CD4-positive, alpha-beta T cell treated with Interleukin-4 for 4 hours (primary cell): ENCODE data around the gene IFNA8.
A peak's percentile ranks its signal among the peaks of the same experiment; 100 is the strongest.
"Not testable (repeated sequence)": the region's sequence is repeated elsewhere in the genome, so short reads cannot be mapped to it uniquely, and the experiment has no call there.

ENCODE experiments used
- DNase-seq: peaks from one replicate; pipeline ENCODE4 v3.0.0-alpha.2; 2020

IFNA8 gene

DNA sequence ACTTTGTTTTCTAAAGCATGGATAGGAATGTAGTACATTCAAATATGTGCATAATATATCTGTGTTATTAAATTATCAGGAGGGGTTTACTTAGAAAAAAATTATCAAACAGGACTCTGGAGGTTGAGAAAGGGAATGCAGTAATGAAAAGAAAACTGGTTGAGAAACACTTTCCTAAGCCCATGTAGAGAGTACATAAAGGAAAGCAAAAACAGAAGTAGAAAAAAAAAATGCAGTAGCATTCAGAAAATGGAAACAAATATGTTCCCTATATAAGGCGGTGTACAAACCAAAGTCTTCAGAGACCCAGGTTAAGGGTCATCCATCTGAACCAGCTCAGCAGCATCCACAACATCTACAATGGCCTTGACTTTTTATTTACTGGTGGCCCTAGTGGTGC is at the start of gene IFNA8:
Gene IFNA8 (plus strand): TSS at position 301 of the 400 bp plus-strand sequence. CDS start 60 bp downstream, at position 361.
- no peak for DNase-seq

- DNase-seq: no peak
These were observed 46.6 kb upstream of the IFNA8 start for GRCh38 chr9:21362287-21362686.

- DNase-seq: not testable (repeated sequence)
These were observed 41.7 kb upstream of the IFNA8 start for GRCh38 chr9:21367169-21367568.

DNA sequence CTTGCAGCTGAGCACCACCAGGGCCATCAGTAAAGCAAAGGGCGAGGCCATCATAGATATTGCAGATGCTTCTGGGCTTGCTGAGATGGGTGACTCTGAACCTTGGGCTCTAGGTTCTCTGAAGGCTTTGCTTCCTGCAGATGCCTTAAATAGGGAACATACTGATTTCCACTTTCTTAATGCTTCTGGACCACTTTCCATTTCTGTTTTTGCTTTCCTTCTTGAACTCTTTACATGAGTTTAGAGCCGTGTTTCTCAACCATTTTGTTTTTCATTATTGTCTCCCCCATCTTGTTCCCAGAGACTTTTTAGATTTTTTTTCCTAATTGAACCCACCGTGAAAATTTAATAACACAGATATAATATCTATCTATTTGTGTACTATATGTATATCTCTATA is 41.0 kb upstream of the IFNA8 start, which contains the start of gene IFNA13:
Gene IFNA13 (minus strand): TSS at position 101 of the 400 bp plus-strand sequence. CDS start 47 bp downstream, at position 54.
- no peak for DNase-seq

GRCh38 chr9:21371467-21371866 is 37.5 kb upstream of the IFNA8 start:
- not testable (repeated sequence) for DNase-seq

DNA sequence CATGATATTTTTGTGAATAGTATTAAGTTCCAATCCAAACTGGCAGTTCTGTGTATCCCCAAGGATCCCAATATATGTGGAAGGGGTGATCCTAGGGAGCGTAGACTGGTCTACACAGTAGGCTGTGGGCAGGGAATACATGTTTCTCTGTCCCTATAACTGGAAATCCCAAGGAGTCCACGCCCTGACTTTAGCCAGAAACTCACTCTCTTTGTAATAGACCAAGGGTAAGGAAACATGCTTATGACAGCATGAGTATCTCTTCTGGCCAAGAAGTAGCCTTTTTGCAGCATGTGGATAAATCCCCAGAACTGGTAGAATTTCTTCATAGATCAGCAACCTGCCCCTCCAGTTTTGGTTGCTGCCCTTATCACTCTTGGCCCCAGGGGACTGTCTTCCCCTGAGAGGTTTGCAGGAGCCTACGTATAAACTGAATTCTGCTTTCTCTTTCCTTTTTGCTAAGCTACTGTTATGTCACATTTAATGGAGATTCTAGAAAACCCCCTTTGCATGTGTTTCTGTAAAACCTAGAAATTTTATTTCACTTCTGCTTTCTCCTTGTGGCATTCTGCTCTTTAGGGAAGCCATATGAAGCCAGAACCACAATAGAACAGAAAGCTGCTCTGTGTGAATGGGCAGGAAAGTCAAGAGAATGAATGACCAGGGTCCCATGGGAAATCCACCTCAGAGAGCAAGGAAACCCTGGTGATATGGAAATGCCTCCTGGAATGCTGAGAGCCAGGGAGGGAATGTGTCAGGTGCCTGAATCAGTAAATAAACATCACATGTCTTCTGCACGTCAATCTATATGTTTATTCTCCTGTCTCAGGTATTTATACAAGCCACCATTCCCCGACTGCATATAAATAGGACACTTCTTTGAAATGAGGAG is 27.2 kb upstream of the IFNA8 start:
- DNase-seq: peak; percentile 14

- DNase-seq: no peak
These were observed 25.3 kb upstream of the IFNA8 start for GRCh38 chr9:21383627-21384026.

DNA sequence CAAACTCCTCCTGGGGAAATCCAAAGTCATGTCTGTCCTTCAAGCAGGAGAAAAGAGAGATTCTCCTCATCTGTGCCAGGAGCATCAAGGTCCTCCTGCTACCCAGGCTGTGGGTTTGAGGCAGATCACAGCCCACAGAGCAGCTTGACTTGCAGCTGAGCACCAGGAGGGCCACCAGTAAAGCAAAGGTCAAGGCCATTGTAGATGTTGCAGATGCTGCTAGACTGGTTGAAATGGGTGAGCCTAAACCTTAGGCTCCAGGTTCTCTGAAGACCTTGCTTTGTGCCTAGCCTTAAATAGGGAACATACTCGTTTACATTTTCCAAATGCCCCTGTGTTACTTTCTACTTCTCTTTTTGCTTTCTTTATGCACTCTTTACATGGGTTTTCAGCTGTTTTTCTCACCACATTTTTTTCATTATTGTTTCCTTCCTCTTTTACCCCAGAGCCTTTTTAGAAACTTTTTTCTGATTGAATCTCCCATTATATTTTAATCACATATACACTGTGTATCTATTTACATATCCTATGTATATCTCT is 23.7 kb upstream of the IFNA8 start, which contains the start of gene IFNA2:
Gene IFNA2 (minus strand): TSS at position 268 of the 540 bp plus-strand sequence. CDS start 69 bp downstream, at position 199.
- DNase-seq: no peak

DNA sequence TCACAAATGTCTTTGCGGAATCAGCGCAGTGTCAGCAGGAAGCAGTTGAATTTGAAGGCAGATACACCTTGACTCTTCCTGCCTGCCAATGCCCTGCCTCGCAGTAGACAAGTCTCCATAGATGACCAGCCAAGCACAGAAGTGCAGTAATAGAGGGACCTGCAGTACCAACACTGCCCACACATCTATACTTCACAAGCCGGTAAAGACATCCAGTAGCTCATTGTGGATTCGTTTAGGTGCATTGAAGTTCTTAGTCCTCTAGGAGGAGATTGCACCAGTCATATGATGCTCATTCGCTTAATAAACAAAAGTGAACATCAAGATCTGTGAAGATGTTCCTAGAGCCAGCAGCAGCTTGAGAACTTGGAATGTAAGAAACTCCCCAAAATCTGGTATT is 16.6 kb upstream of the IFNA8 start:
- DNase-seq: no peak

- peak; percentile 48 for DNase-seq
These were observed 12.9 kb upstream of the IFNA8 start for GRCh38 chr9:21395778-21396717.

- DNase-seq: no peak
These were observed 9.9 kb upstream of the IFNA8 start for GRCh38 chr9:21398955-21399489.

DNA sequence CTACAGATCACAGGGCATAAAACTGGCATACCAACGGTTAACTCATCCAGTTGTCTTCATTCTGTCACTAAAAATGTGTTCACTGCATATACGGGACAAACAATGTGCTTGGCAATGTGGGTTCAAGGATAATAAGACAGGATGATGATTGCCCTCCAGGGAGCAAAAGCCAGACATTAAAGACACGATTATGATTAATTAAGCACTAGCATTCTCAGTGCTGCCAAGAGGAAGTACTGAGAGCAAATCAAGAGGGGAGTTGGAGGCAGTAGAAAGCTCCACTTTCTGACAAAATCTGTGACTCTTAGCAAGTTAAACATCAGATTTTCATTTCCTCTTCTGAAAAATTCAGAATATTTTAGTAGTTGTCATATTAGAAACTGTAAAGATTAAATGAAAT is 9.0 kb upstream of the IFNA8 start:
- no peak for DNase-seq

DNA sequence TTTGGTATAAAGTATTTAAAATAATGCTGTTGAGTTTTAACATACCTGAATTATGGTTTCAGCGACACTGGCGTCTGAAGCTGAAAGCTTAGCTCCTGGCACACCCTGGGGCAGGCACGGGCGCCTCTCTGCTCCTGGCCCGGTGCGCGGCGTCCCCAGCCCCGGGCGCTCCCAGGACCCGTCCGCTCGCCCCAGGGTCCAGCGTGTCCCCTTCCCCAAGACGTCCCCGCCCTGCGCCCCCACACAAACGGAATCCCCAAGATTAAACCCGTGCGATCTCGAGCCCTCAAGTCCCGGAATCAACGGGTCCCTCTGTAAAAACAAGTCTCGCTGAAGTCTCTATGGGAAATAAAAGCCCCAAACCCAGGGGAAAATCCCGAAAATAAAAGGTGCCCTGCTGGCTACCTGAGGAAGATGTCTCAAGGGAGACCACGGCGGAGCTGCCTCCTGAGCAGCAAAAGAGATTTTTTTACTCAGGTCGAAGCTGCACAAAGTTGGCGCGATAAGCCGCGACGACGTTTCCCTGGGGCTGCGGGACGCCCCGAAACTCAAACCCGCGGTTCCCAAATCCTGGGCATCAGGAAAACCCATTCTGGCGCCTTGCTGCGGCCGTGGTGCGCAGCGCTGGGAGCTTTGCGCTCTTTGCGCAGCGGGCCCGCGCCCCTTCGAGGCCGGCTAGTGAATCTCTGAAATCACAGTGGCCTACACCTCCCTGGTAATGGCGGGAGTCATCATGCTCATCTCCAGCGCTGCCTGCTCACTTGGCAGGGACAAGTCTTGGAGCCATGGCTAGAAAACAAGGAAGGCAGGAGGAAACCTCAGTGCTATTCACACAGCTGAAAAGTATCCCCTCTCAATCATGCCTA is 6.3 kb upstream of the IFNA8 start:
- no peak for DNase-seq

DNA sequence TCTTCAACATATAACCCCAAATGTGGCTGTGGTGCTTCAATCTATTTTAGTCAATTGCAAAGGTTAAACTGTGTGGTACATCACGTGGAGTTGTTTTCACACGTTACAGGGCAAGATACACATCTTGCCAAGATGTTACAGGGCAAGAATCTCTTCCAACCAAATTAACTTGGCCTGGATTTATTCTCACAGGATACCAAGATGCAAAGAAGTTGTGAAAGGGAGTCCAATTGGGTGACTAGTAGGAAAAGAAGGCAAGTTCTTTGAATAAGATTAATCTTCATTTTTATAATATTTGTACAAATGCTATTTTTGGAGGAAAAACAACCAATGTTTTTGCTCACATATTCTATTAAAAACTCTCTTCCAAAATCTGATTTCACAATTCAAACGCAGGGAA is 4.8 kb upstream of the IFNA8 start:
- no peak for DNase-seq

- no peak for DNase-seq
These were observed 3.2 kb downstream of the IFNA8 start for GRCh38 chr9:21412107-21412506.

DNA sequence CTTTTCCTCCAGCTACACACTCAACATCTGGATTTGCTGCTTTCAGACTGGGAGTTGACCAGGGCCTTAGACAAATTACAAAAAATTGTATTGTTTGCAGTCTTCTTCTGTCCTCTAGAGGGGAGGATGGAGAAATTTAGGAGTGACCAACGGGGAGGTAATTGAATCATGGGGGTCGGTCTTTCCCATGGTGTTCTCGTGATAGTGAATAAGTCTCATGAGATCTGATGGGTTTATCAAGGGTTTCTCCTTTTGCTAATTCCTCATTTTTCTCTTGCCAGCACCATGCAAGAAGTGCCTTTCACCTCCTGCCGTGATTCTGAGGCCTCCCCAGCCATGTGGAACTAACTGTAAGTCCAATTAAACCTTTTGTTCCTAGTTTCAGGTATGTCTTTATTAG is 4.2 kb downstream of the IFNA8 start:
- DNase-seq: no peak

- DNase-seq: peak; percentile 5
These were observed 4.7 kb downstream of the IFNA8 start for GRCh38 chr9:21413624-21414023.

GRCh38 chr9:21414220-21414940 is 5.5 kb downstream of the IFNA8 start:
- DNase-seq: no peak

GRCh38 chr9:21415493-21416267 is 6.8 kb downstream of the IFNA8 start:
- DNase-seq: no peak

- no peak for DNase-seq
These were observed 19.3 kb downstream of the IFNA8 start for GRCh38 chr9:21428235-21428634.
